IMR-90 (cell line): ENCODE measurements around the gene DOK3. TPM values are rescaled to one million over a fixed set of nuclear protein-coding genes. Genes with fewer than 3 reads are reported as not detected.

Experiments used
- ATAC-seq: fragments of 200-7000 bp; cut with Tn5 transposase; 2 replicates; pipeline ENCODE4 v1.9.1; 2020; ENCODE audit warnings: low read depth, mild to moderate bottlenecking, moderate library complexity
- BruUV-seq: library from RNA; stranded (reverse); fragments of 400-500 nt; replicated peaks from 2 replicates; lab custom pipeline; 2021; lab: Mats Ljungman, UMichigan
- CTCF ChIA-PET: fragments of 300-600 bp; formaldehyde crosslinking; extraction: SDS; loops from one replicate; lab custom pipeline; 2021; ENCODE audit warnings: antibody characterized with exemption; lab: Yijun Ruan, JAX
- POLR2A ChIA-PET: fragments of 300-600 bp; sonication (Branson Sonifier 250); formaldehyde crosslinking; loops from one replicate; lab custom pipeline; 2022; ENCODE audit warnings: antibody characterized with exemption; ENCODE audit not compliant: unreplicated experiment; lab: Charles Lee
- DNase-seq: peaks from one replicate; pipeline ENCODE4 v3.0.0; 2013
- H2AFZ ChIP-seq: replicated peaks from 2 replicates; pipeline ENCODE3; 2013; ENCODE audit warnings: low read length, mild to moderate bottlenecking; ENCODE audit not compliant: poor library complexity
- H2AK5ac ChIP-seq: 2 replicates; pipeline ENCODE4 v1.6.1; 2013; ENCODE audit warnings: low read depth, low read length, inconsistent platforms
- H2AK9ac ChIP-seq: replicated peaks from 2 replicates; pipeline ENCODE3; 2013; ENCODE audit warnings: mild to moderate bottlenecking, low read depth, low read length, moderate library complexity; ENCODE audit not compliant: poor library complexity
- H2BK120ac ChIP-seq: 2 replicates; pipeline ENCODE4 v1.6.1; 2013; ENCODE audit warnings: low read depth, low read length, inconsistent platforms
- H2BK15ac ChIP-seq: 3 replicates; pipeline ENCODE4 v1.6.1; 2013; ENCODE audit warnings: low read depth, low read length, inconsistent platforms
- H2BK20ac ChIP-seq: 2 replicates; pipeline ENCODE4 v1.6.1; 2013; ENCODE audit warnings: low read depth, mild to moderate bottlenecking, inconsistent platforms, low read length, moderate library complexity
- H2BK5ac ChIP-seq: 2 replicates; pipeline ENCODE4 v1.6.1; 2013; ENCODE audit warnings: mild to moderate bottlenecking, low read depth, low read length, inconsistent platforms; ENCODE audit not compliant: poor library complexity, severe bottlenecking
- H3K14ac ChIP-seq: replicated peaks from 2 replicates; pipeline ENCODE4 v1.6.1; 2013; ENCODE audit warnings: low read depth, low read length, inconsistent platforms
- H3K18ac ChIP-seq: 2 replicates; pipeline ENCODE4 v1.6.1; 2013; ENCODE audit warnings: low read depth, low read length, control low read depth
- H3K23ac ChIP-seq: 2 replicates; pipeline ENCODE4 v1.6.1; 2013; ENCODE audit warnings: low read depth, low read length, inconsistent platforms
- H3K27ac ChIP-seq: 2 replicates; pipeline ENCODE4 v1.5.1; 2013; ENCODE audit warnings: mild to moderate bottlenecking, control low read depth, low read length; ENCODE audit not compliant: insufficient read depth
- H3K27me3 ChIP-seq: 2 replicates; pipeline ENCODE4 v1.6.1; 2013; ENCODE audit warnings: low read length; ENCODE audit not compliant: control insufficient read depth, insufficient read depth
- H3K36me3 ChIP-seq: 2 replicates; pipeline ENCODE4 v1.6.1; 2013; ENCODE audit warnings: low read length, mixed read lengths; ENCODE audit not compliant: control insufficient read depth, insufficient read depth
- H3K4ac ChIP-seq: 2 replicates; pipeline ENCODE4 v1.6.1; 2013; ENCODE audit warnings: low read depth, low read length, inconsistent platforms
- H3K4me1 ChIP-seq: 2 replicates; pipeline ENCODE4 v1.6.1; 2013; ENCODE audit warnings: low read length, mixed read lengths; ENCODE audit not compliant: control insufficient read depth, insufficient read depth
- H3K4me2 ChIP-seq: 2 replicates; pipeline ENCODE4 v1.6.1; 2013; ENCODE audit warnings: low read depth, mild to moderate bottlenecking, control low read depth, low read length, moderate library complexity
- H3K4me3 ChIP-seq: 2 replicates; pipeline ENCODE4 v1.5.1; 2013; ENCODE audit warnings: low read depth, mild to moderate bottlenecking, control low read depth, low read length, moderate library complexity; ENCODE audit not compliant: insufficient read depth
- H3K56ac ChIP-seq: 2 replicates; pipeline ENCODE4 v1.6.1; 2013; ENCODE audit warnings: low read length, inconsistent platforms; ENCODE audit not compliant: insufficient read depth; ENCODE audit errors: extremely low read depth
- H3K79me1 ChIP-seq, 2 experiments: 2 replicates each; pipeline ENCODE4 v1.6.1; 2013; ENCODE audit warnings: low read length in 2 of 2, inconsistent platforms in 1 of 2, low read depth in 1 of 2
- H3K9ac ChIP-seq: 2 replicates; pipeline ENCODE4 v1.6.1; 2013; ENCODE audit warnings: low read depth, low read length, control low read depth
- H3K9me1 ChIP-seq: 2 replicates; pipeline ENCODE4 v1.6.1; 2013; ENCODE audit warnings: low read length, inconsistent platforms; ENCODE audit not compliant: insufficient read depth
- H3K9me3 ChIP-seq: 2 replicates; pipeline ENCODE4 v1.6.1; 2013; ENCODE audit warnings: low read length; ENCODE audit not compliant: control insufficient read depth, insufficient read depth
- H4K20me1 ChIP-seq: 2 replicates; pipeline ENCODE4 v1.6.1; 2013; ENCODE audit warnings: low read length, inconsistent platforms; ENCODE audit not compliant: insufficient read depth
- H4K5ac ChIP-seq: 2 replicates; pipeline ENCODE4 v1.6.1; 2013; ENCODE audit warnings: mild to moderate bottlenecking, low read depth, low read length, control low read depth
- H4K8ac ChIP-seq, 2 experiments: 2 replicates each; pipeline ENCODE4 v1.6.1; 2013; ENCODE audit warnings: low read depth in 2 of 2, low read length in 2 of 2, control low read depth in 1 of 2, inconsistent platforms in 1 of 2
- H4K91ac ChIP-seq: 2 replicates; pipeline ENCODE4 v1.6.1; 2013; ENCODE audit warnings: low read depth, low read length, inconsistent platforms; ENCODE audit not compliant: insufficient read depth
- BHLHE40 ChIP-seq: fragments of 150-350 bp; IDR thresholded peaks from 2 replicates; pipeline ENCODE4 v1.6.1; 2016; ENCODE audit warnings: mild to moderate bottlenecking, low read depth, low read length
- CEBPB ChIP-seq: IDR thresholded peaks from 2 replicates; pipeline ENCODE4 v1.6.1; 2012; ENCODE audit warnings: low read depth, low read length, improper control_type of control experiment
- CHD1 ChIP-seq: IDR thresholded peaks from 2 replicates; pipeline ENCODE4 v1.6.1; 2012; ENCODE audit warnings: low read depth, low read length, improper control_type of control experiment
- CTCF ChIP-seq: conservative IDR thresholded peaks from 2 replicates; pipeline ENCODE4 v1.5.1; 2012; ENCODE audit warnings: mild to moderate bottlenecking, low read depth, low read length, improper control_type of control experiment
- FOS ChIP-seq: fragments of 150-350 bp; IDR thresholded peaks from 2 replicates; pipeline ENCODE4 v1.6.1; 2016; ENCODE audit warnings: low read depth, low read length
- MAFK ChIP-seq: IDR thresholded peaks from 2 replicates; pipeline ENCODE4 v1.6.1; 2012; ENCODE audit warnings: low read depth, low read length, improper control_type of control experiment
- MAZ ChIP-seq: IDR thresholded peaks from 2 replicates; pipeline ENCODE4 v1.6.1; 2012; ENCODE audit warnings: low read depth, mild to moderate bottlenecking, low read length, improper control_type of control experiment, moderate library complexity, borderline replicate concordance
- MXI1 ChIP-seq: IDR thresholded peaks from 2 replicates; pipeline ENCODE4 v1.6.1; 2012; ENCODE audit warnings: low read depth, mild to moderate bottlenecking, low read length, moderate library complexity, borderline replicate concordance
- NFE2L2 ChIP-seq: fragments of 150-350 bp; IDR thresholded peaks from 2 replicates; pipeline ENCODE4 v1.6.1; 2016; ENCODE audit warnings: low read depth, mild to moderate bottlenecking, low read length
- POLR2A ChIP-seq: IDR thresholded peaks from 2 replicates; pipeline ENCODE4 v1.6.1; 2012; ENCODE audit warnings: mild to moderate bottlenecking, low read depth, low read length
- RAD21 ChIP-seq: IDR thresholded peaks from 2 replicates; pipeline ENCODE4 v1.6.1; 2012; ENCODE audit warnings: low read length, improper control_type of control experiment
- RCOR1 ChIP-seq: IDR thresholded peaks from 2 replicates; pipeline ENCODE4 v1.6.1; 2012; ENCODE audit warnings: mild to moderate bottlenecking, low read length, improper control_type of control experiment; ENCODE audit not compliant: insufficient replicate concordance
- RFX5 ChIP-seq: IDR thresholded peaks from 2 replicates; pipeline ENCODE4 v1.8.0; 2012; ENCODE audit warnings: low read depth, mild to moderate bottlenecking, low read length, moderate library complexity
- SMC3 ChIP-seq: fragments of 150-350 bp; IDR thresholded peaks from 2 replicates; pipeline ENCODE4 v1.6.1; 2016; ENCODE audit warnings: low read depth, mild to moderate bottlenecking, antibody characterized with exemption, low read length, moderate library complexity
- USF2 ChIP-seq: fragments of 150-350 bp; IDR thresholded peaks from 2 replicates; pipeline ENCODE4 v1.6.1; 2017; ENCODE audit warnings: mild to moderate bottlenecking, antibody characterized with exemption, low read length, low read depth
- WGBS, 2 experiments: methylation state at CpG; one replicate each; pipeline versions ENCODE4 v1.1.5 to v1.1.7; 2013; ENCODE audit warnings: missing lambda C conversion rate in 2 of 2; ENCODE audit not compliant: insufficient read length in 1 of 2; ENCODE audit errors: extremely low coverage in 2 of 2; 5-methylcytosine and 5-hydroxymethylcytosine counted together
- dilution Hi-C: fragments of 300-500 bp; cut with HindIII; formaldehyde crosslinking; loops from one replicate; pipeline ENCODE4 v1.14.3; 2018; ENCODE audit warnings: low sequenced_read_pairs; ENCODE audit not compliant: unreplicated experiment
- in situ Hi-C: fragments of 300-500 bp; cut with MboI; formaldehyde crosslinking; loops from 3 replicates; pipeline ENCODE4 v1.14.3; 2019; ENCODE audit warnings: low sequenced_read_pairs, inconsistent platforms, mixed read lengths
- intact Hi-C: fragments of 100-400 bp; cut with micrococcal nuclease; formaldehyde crosslinking; loops from 2 replicates; pipeline ENCODE4 v1.10.0; 2022
- polyA plus RNA-seq, 3 experiments: library from polyadenylated mRNA; depleted of rRNA; stranded (reverse); fragments of >200 nt; gene quantifications; 2 replicates each; pipeline ENCODE4 v1.2.3, GENCODE V29; 2012; ENCODE audit warnings: low replicate concordance in 1 of 3
- total RNA-seq: library from RNA; depleted of rRNA; stranded (reverse); fragments of >200 nt; gene quantifications from 2 replicates; pipeline ENCODE4 v1.2.3, GENCODE V29; 2012
- TF ChIP-seq, protein P1 (sequence below): fragments of 150-350 bp; IDR thresholded peaks from 2 replicates; pipeline ENCODE4 v1.6.1; 2016; ENCODE audit warnings: low read depth, mild to moderate bottlenecking, low read length, moderate library complexity, borderline replicate concordance

DOK3 gene
- total and polyA plus RNA-seq, 2 of the 4 experiments (the other 2 are of a cell fraction) = 0.54 to 3.9 TPM

DNA sequence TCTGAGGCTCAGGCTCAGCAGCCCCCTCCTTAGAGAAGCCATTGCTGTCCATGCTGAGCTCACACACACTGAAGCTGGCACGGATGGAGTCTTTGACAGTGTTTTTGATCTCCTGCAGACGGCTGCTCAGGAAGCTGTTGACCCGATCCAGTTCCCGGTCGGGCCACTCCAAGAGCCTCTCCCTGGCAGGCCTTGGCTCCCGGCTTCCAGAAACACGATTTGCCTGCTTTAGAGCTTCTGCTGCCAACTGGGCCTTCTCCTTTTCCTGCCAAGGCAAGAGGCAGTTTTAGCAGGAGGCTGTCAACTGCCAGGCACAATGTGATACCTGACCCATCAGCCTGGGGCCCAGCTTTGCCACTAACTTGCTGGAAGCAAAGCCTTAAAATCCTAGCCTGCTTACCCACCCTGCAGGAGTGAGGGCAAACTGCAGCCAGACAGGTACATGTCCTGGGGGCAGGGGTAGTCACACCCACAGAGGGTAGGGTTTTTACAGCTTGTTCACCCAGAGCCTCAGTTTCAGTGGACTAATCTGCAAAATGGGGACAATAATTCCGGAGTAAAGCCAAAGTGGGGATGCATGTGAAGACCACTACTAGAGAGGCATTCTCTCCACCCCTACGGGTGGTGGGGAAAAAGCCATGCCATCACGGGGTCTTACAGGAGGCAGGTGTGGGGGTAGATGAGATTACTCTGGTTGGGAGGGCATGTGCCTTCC is 15.5 kb upstream of the DOK3 start:
- 84% methylated on average over 6 of the region's 10 CpGs; no CpG with 5 or more reads in 1 of the 2 experiments for WGBS, 2 experiments
- TF ChIP-seq POLR2A (no peak), MAFK (no peak), FOS (no peak), MXI1 (no peak), RAD21 (no peak), MAZ (no peak), RCOR1 (no peak), NFE2L2 (no peak), CTCF (no peak), CHD1 (no peak), USF2 (no peak), BHLHE40 (no peak), RFX5 (no peak), CEBPB (no peak), SMC3 (no peak)
- TF ChIP-seq, protein P1, sequence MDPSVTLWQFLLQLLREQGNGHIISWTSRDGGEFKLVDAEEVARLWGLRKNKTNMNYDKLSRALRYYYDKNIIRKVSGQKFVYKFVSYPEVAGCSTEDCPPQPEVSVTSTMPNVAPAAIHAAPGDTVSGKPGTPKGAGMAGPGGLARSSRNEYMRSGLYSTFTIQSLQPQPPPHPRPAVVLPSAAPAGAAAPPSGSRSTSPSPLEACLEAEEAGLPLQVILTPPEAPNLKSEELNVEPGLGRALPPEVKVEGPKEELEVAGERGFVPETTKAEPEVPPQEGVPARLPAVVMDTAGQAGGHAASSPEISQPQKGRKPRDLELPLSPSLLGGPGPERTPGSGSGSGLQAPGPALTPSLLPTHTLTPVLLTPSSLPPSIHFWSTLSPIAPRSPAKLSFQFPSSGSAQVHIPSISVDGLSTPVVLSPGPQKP = no peak
- Histone ChIP-seq H3K14ac (no peak overlapping the region), H3K18ac (no peak overlapping the region), H2AK9ac (no peak overlapping the region), H2BK20ac (no peak overlapping the region), H4K5ac (no peak overlapping the region), H2BK5ac (no peak overlapping the region), H3K79me1 (peaks cover 33 to 67% of the 10 kb centered on the region in 2 experiments), H4K91ac (no peak overlapping the region), H3K4ac (no peak overlapping the region), H3K9ac (no peak overlapping the region), H3K9me3 (no peaks in the 10 kb centered on the region), H3K27ac (no peak overlapping the region), H3K4me2 (no peak overlapping the region), H3K23ac (no peak overlapping the region), H4K20me1 (peaks cover 9% of the 10 kb centered on the region), H2BK120ac (no peak overlapping the region), H4K8ac (no peak overlapping the region), H3K4me3 (no peak overlapping the region), H3K9me1 (peaks cover 3% of the 10 kb centered on the region; the same call in 1 of the 2 replicates), H3K56ac (no peak overlapping the region), H2AK5ac (no peak overlapping the region), H3K27me3 (no peaks in the 10 kb centered on the region), H3K4me1 (no peaks in the 10 kb centered on the region), H3K36me3 (peaks cover 89% of the 10 kb centered on the region), H2BK15ac (no peak overlapping the region), H2AFZ (no peak overlapping the region)
- CTCF ChIA-PET = no interaction called here
- dilution Hi-C loops (no loop called here), intact Hi-C loops (no loop called here), in situ Hi-C loops (no loop called here)
- DNase-seq = no peak
- POLR2A ChIA-PET = no interaction called here
- no peak for ATAC-seq
- no TSS peak for BruUV-seq
